ENCODE measurements around the gene MYZAP. TPM values are rescaled to one million over a fixed set of nuclear protein-coding genes. Genes with fewer than 3 reads are reported as not detected.

The MYZAP gene
- total and polyA plus RNA-seq, 7 donors: 2.0 to 24.8 (median 3.6) TPM

- Histone ChIP-seq H3K27me3 (ENCODE audit: insufficient read depth in 3 of 3, low read length in 2 of 3) (no peaks in the 10 kb centered on the region), H3K4me3 (no peak overlapping the region), H3K4me1 (no peaks in the 10 kb centered on the region), H3K9me3 (peaks cover 5% of the 10 kb centered on the region), H3K27ac (no peak overlapping the region), H3K36me3 (ENCODE audit: insufficient read depth in 1 of 2, low read depth in 1 of 2) (no peaks in the 10 kb centered on the region)
- DNase-seq (no peak), ATAC-seq (no peak)
- 78 to 87% (median 83%) methylated on average over 3 of the region's 3 CpGs for WGBS, 3 donors
- intact Hi-C loops (cut with DNase I): no loop called here
- TF ChIP-seq CTCF (IDR thresholded peaks at IDR 0.05): no peak
These were observed 8.0 kb upstream of the MYZAP start for GRCh38 chr15:57583720-57584119.

- Histone ChIP-seq H3K4me3 (no peak overlapping the region), H3K9me3 (peaks cover 5% of the 10 kb centered on the region), H3K36me3 (ENCODE audit: insufficient read depth in 1 of 2, low read depth in 1 of 2) (no peaks in the 10 kb centered on the region), H3K27ac (no peak overlapping the region), H3K4me1 (no peaks in the 10 kb centered on the region), H3K27me3 (ENCODE audit: insufficient read depth in 3 of 3, low read length in 2 of 3) (no peaks in the 10 kb centered on the region)
- no peak for DNase-seq
- 54 to 64% (median 62%) methylated on average over 6 of the region's 6 CpGs for WGBS, 3 donors
- no peak for TF ChIP-seq CTCF (IDR thresholded peaks at IDR 0.05)
- intact Hi-C loops (cut with DNase I): no loop called here
- no peak for ATAC-seq
These were observed 4.9 kb upstream of the MYZAP start for GRCh38 chr15:57586661-57587424.

DNA sequence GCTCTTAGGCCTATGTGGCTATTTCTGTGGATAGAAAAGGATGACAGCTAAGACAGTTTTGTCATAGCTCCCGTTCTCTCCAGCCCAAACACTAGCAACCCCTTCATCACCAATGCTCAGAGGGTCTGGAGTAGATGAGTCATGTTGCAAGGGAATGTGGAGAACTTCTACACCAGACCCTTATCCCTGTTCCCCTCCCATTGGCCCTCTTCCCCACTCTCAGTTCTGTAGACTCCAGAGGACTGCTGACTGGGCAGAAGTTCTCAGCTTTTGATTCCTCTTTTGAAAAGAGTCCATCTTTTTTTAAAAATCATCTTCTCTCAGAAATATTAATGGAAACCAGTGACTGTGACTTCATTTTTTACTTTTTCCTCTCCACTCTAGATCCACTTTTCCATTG lies 2.4 kb upstream of the MYZAP start:
- Histone ChIP-seq H3K4me3 (no peak overlapping the region), H3K9me3 (no peaks in the 10 kb centered on the region), H3K27me3 (ENCODE audit: insufficient read depth in 3 of 3, low read length in 2 of 3) (no peaks in the 10 kb centered on the region), H3K4me1 (no peaks in the 10 kb centered on the region), H3K36me3 (ENCODE audit: insufficient read depth in 1 of 2, low read depth in 1 of 2) (no peaks in the 10 kb centered on the region), H3K27ac (no peak overlapping the region)
- no peak for ATAC-seq
- TF ChIP-seq CTCF (IDR thresholded peaks at IDR 0.05): no peak
- 70 to 91% (median 71%) methylated on average over 1 of the region's 1 CpG for WGBS, 3 donors
- DNase-seq: no peak
- intact Hi-C loops (cut with DNase I): no loop called here

GRCh38 chr15:57589754-57590153 lies 1.9 kb upstream of the MYZAP start:
- ATAC-seq: no peak
- no peak for TF ChIP-seq CTCF (IDR thresholded peaks at IDR 0.05)
- intact Hi-C loops (cut with DNase I): no loop called here
- no peaks in the 10 kb centered on the region for H3K9me3 ChIP-seq
- H3K4me1 ChIP-seq: peaks cover 2% of the 10 kb centered on the region
- H3K4me3 ChIP-seq: no peak overlapping the region
- DNase-seq: peak in 1 of 2 donors; percentile 54
- H3K27me3 ChIP-seq (ENCODE audit: insufficient read depth in 3 of 3, low read length in 2 of 3): no peaks in the 10 kb centered on the region
- H3K36me3 ChIP-seq (ENCODE audit: insufficient read depth in 1 of 2, low read depth in 1 of 2): no peaks in the 10 kb centered on the region
- H3K27ac ChIP-seq: no peak overlapping the region
- 44 to 50% (median 48%) methylated on average over 2 of the region's 2 CpGs for WGBS, 3 donors
